ENCODE measurements around the gene APOO. TPM values are rescaled to one million over a fixed set of nuclear protein-coding genes. Genes with fewer than 3 reads are reported as not detected.
A peak's percentile ranks its signal among the peaks of the same experiment; 100 is the strongest.

Gene APOO
- total RNA-seq, 1 experiment from 2014 or later, result 95.3 TPM

DNA sequence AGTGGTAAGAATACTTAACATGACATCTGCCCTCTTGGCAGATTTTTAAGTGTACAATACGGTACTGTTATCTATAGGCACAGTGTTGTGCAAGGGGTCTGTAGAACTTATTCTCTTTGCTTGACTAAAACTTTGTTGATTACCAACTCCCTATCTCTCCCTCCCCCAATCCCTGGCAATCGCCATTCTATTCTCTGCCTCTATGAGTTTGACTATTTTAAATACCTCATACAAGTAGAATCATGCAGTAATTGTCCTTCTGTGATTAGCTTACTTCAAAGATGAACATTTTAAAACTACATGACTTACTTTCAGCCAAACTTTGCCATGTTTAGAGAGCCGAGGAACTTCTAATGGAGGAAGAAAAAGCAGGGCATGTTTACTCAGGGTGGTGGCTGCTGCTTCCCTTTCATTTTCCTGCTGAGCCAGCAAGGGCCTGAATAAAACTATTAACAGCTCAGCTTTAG, 62.4 kb downstream of the APOO start:
- H3K9me3 ChIP-seq (ENCODE audit: control insufficient read depth, low read depth, low read length), result no peaks in the 10 kb centered on the region
- no peak overlapping the region for H3K9ac ChIP-seq (ENCODE audit: extremely low read depth, insufficient read length, low read length)
- no peaks in the 10 kb centered on the region for H3K27me3 ChIP-seq (ENCODE audit: insufficient read depth, low read length)
- Mint-ChIP-seq H3K4me3 (0 out of 5 replicates have a peak overlapping the region, but pooled peaks of 1 of the 2 experiments have one; percentile 39), H3K27ac (peak overlapping the region in 2 of 3 experiments; percentile 47 to 76; a peak in 3 of 7 replicates), H3K9me3 (no peaks in the 10 kb centered on the region), H3K27me3 (ENCODE audit: low read depth) (no peaks in the 10 kb centered on the region), H3K4me1 (peaks cover 25 to 33% of the 10 kb centered on the region in 2 experiments), H3K36me3 (ENCODE audit: insufficient read depth in 1 of 3, low read depth in 3 of 3) (peaks cover 4 to 18% (median 17%) of the 10 kb centered on the region in 3 experiments; a peak in 5 of 7 replicates)
- H4K5ac ChIP-seq (ENCODE audit: insufficient read length, low read depth, low read length), result no peak overlapping the region
- H3K79me2 ChIP-seq (ENCODE audit: insufficient read depth, low read length), result no peaks in the 10 kb centered on the region
- H3K27ac ChIP-seq (ENCODE audit: insufficient read length, low read depth, low read length), result no peak overlapping the region
- H3K18ac ChIP-seq (ENCODE audit: insufficient read length, low read depth, low read length), result no peak overlapping the region
- H2AFZ ChIP-seq (ENCODE audit: low read length), result no peak overlapping the region
- H3K4me2 ChIP-seq (ENCODE audit: insufficient read depth, insufficient read length, low read length), result no peak overlapping the region
- no peak overlapping the region for H4K8ac ChIP-seq (replicated peaks; ENCODE audit: insufficient read length, low read depth, low read length)
- no peak overlapping the region for H3K56ac ChIP-seq (ENCODE audit: insufficient read length, low read depth, low read length)
- no peak overlapping the region for H3K14ac ChIP-seq (ENCODE audit: insufficient read depth, low read length)
- DNase-seq, result no peak
- no peak overlapping the region for H3T11ph ChIP-seq (ENCODE audit: low read length)
- H3K4me1 ChIP-seq (ENCODE audit: insufficient read depth, low read length), result no peaks in the 10 kb centered on the region; the same call in 1 of the 2 replicates
- H2BK120ac ChIP-seq (ENCODE audit: low read depth, low read length, poor library complexity, severe bottlenecking), result no peak overlapping the region
- no peaks in the 10 kb centered on the region for H3K79me1 ChIP-seq (ENCODE audit: insufficient read depth, low read depth, low read length, poor library complexity, severe bottlenecking)
- H3K23ac ChIP-seq (ENCODE audit: insufficient read length, low read depth, low read length), result no peak overlapping the region
- no peak overlapping the region for H2AK5ac ChIP-seq (ENCODE audit: insufficient read length, low read length)
- H2BK15ac ChIP-seq (ENCODE audit: low read depth, low read length), result no peak overlapping the region
- no CpG with 5 or more reads among the region's 3 CpGs for whole genome bisulfite sequencing (ENCODE audit: extremely low coverage, insufficient read length, low lambda C conversion rate)
- H2BK5ac ChIP-seq (ENCODE audit: insufficient read length, low read length), result no peak overlapping the region
- no peaks in the 10 kb centered on the region for H4K20me1 ChIP-seq (ENCODE audit: control insufficient read depth, insufficient read depth, insufficient read length)
- H3K4ac ChIP-seq (ENCODE audit: low read depth, low read length), result no peak overlapping the region
- H3K23me2 ChIP-seq (ENCODE audit: insufficient read length, low read depth, low read length, poor library complexity, severe bottlenecking), result no peaks in the 10 kb centered on the region
- no peak for TF ChIP-seq CTCF (conservative IDR thresholded peaks at IDR 0.05)
- H4K91ac ChIP-seq (ENCODE audit: insufficient read length, low read depth, low read length), result no peak overlapping the region
- H2BK20ac ChIP-seq (ENCODE audit: low read depth, low read length, poor library complexity, severe bottlenecking), result no peak overlapping the region
- H2BK12ac ChIP-seq (ENCODE audit: insufficient read length, low read depth, low read length), result no peak overlapping the region

All from H9 (cell line).